Measurements from ENCODE around the gene MEGF11.

The MEGF11 gene

DNA sequence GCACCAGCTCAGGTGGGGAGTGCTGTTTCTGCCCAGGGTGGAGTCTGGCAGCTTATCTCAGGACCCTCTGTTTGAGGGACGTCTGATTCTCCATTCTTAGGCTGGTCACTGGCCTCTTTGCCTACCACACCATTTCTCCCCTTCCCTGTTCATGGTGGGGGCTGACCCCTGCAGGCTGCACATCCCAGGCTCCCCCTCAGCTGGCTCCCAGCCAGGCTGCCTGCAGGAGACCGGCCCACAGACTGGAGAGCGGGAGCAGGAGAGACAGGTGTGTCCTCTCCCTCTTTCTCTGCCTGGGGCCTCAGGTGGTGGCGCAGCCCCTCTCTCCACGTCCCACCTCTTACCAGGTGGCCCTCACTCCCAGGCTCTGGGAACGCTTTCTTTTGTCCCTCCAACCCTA is 323.4 kb downstream of the MEGF11 start:
- DNase-seq, result no peak

- no peak for DNase-seq
These were observed 324.0 kb downstream of the MEGF11 start for GRCh38 chr15:65929573-65929972.

- DNase-seq, result no peak
These were observed 326.0 kb downstream of the MEGF11 start for GRCh38 chr15:65927545-65927944.

DNA sequence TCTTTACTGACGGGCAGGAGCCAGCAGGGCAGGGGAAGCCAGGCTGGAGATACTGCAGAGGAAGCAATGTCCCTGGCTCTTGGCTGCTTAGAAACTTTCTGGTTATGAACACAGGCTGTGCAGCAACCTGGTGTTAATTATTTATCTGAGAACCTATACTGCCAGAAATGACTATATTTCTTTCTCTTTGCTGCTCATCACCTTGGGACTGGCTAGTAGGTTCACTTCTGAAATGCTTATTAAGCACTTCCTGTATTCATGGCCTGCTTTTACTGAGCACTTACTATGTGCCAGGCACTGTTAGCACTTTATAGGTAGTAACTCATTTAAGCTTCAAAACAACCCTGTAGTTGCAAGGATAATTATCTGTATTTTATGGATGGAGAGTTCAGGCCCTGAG is 326.7 kb downstream of the MEGF11 start:
- no peak for DNase-seq

- no peak for DNase-seq
These were observed 327.1 kb downstream of the MEGF11 start for GRCh38 chr15:65926459-65926858.

DNA sequence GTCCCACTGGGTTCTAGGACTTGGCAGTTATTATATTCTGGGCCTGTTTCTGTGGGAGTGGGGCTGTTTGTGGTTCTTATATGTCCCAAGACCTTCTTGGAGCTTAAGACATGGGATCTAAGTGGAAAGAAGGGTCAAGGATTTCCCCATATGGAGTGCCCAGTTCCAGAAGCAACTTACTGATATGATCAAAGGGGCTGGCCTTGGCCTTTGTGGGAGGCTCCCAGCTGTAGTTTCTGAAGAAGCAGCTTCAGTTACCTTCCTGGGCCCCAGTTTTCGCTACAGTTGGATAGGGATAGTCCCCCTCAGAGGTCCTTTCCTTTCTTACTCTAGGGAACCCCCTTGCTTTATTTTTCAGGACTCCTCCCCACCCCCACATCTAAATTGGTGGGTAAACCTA is 328.2 kb downstream of the MEGF11 start:
- DNase-seq, result no peak

DNA sequence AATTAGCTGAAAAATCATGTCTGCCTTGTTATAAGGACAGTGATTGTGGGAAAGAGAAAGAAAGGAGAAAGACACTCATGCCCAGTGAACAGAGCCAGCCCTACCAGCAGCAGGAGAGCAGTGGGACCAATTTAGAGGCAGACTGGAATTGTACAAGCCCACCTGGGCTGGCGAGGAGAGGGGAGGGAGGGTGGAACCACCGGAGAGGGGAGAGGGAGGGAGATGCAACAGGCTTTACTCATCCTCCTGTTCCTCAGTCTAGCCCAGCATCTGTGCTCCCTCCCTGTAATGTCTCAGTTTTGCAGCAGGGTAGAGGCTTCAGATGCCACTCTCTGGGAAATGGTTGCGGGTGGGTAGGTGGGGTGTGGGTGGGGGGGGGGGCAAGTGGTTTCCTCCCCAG is 329.5 kb downstream of the MEGF11 start:
- no peak for DNase-seq

DNA sequence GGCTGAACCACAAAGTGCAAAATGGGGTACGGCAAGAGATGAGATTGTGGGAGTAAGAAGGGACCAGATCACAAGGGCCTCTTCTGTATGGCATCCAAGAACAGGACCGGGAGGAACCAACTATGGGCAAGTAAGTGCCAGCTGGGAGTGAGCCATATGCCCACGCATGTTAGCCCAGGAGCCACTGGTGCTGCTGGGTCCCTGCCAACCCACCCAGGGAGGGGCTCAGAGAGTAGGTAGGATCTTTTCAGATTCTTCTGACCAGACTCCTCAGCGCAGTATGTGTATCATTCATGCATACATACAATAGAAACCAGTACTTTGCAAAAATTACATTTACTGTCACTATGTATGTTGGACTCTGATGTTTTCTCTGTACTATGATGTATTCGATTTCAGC is 330.3 kb downstream of the MEGF11 start:
- no peak for DNase-seq

DNA sequence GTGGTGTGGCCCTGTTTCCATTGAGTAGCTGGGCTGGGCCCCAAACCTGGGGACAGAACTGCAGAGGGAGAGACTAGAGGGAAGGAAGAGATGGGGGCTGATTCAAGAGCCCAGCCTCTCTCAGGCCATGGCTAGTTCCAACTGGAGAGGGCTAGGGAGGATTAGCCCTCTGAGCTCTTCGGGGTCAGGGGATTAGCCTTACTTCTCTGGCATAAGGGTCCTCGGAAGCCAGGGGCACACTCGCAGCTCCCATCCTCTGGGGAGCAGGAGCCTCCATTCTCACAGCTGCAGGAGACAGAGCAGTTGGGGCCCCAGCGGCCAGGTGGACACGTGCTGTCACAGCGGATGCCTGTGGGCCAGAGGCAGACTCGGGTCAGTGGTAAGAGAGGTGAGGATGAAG is 330.9 kb downstream of the MEGF11 start:
- no peak for DNase-seq

- DNase-seq, result no peak
These were observed 331.8 kb downstream of the MEGF11 start for GRCh38 chr15:65921780-65922179.

DNA sequence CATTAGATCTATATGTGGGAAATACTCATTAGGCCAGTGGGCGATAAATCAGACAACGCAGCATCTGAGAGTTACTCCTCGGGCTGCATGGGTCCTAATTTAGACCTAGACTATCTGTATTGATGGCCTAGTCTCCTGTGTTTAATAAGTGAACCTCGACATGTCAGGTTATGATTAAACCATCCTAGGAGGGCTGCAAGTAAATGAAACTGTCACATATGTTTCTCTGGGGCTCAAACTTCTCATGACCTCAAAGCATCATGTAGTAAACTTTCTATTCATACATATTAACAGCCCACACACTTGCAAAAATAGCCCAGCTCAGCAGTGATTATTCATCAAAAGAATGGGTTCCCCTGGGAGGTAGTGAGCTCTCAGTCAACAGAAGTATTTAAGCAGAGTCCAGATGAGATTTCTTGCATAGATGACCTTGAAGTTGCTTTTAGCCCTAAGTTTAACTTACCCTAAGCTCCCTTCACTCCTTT is 332.7 kb downstream of the MEGF11 start:
- no peak for DNase-seq

GRCh38 chr15:65920121-65920520 is 333.4 kb downstream of the MEGF11 start:
- DNase-seq, result no peak

DNA sequence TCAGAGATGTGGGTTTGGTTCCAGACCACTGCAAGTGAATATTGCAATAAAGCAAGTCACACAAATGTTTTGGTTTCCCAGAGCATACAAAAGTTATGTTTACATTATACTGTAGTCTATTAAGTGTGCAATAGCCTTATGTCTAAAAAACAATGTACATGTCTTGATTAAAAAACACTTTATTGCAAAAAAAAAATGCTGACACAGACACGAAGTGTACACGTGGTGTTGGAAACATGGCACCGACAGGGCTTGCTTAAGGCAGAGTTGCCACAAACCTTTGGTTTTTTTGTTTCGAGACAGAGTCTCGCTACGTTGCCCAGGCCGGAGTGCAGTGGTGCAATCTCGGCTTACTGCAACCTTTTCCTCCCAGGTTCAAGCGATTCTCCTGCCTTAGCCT is 334.2 kb downstream of the MEGF11 start:
- no peak for DNase-seq

GRCh38 chr15:65918945-65919344 is 334.6 kb downstream of the MEGF11 start:
- DNase-seq, result no peak

DNA sequence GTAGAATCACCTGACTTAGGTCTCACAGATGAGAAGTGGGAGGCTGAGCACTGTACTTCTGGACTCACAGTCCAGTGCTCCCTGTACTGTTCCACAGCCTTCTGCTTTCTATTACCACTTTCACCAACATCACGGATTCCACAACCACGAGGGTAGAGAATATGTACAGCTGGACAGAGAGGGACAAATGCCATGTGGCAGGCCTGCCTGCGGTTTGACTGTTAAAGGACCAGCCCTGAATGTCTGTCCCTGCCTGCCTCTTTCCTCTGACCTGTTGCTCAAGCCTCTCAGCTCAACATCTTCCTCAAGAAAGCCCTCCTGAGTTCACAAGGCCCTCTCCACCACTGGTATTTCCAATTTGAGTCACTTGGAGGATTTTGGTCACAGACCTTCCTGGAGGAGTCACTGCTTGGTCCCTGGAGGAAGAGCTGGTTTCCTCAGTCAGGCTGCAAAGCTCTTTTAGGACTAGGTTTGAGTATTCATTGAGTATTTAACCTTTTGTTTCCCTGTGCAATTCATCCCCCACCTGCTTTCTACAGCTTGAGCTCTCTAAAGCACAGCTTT is 335.1 kb downstream of the MEGF11 start:
- DNase-seq, result no peak

GRCh38 chr15:65917936-65918335 is 335.6 kb downstream of the MEGF11 start:
- DNase-seq, result no peak

- DNase-seq, result no peak
These were observed 336.2 kb downstream of the MEGF11 start for GRCh38 chr15:65917407-65917756.

GRCh38 chr15:65916664-65917406 is 336.7 kb downstream of the MEGF11 start:
- DNase-seq, result no peak

DNA sequence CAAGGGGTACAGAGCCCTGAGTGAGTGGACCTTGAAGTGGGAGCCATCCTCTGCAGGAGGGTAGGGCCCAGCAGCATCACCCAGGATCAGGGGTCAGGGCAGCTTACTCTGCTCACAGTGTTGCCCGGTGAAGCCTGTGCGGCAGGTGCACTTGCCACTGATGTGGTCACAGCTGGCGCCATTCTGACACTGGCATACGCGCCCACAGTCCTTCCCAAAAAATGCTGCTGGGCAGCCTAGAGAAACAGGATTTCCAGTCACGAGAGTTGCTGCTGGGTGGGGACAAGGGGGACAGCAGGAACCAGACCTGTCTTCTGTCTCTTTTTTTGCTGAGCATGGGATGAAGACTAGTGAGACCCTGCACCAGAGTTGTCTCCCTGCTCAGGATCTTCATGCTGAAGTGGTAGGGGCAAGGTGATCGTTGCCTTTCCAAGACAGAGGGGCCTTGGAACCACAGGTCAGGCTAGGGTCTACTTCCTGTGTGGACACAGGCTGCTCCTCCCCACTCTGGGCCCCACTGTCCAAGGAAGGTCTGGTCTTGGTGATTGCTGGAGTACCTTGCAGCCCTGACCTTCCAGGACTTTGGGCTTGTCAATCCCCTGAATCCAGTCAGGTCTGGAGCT is 337.4 kb downstream of the MEGF11 start:
- no peak for DNase-seq

DNA sequence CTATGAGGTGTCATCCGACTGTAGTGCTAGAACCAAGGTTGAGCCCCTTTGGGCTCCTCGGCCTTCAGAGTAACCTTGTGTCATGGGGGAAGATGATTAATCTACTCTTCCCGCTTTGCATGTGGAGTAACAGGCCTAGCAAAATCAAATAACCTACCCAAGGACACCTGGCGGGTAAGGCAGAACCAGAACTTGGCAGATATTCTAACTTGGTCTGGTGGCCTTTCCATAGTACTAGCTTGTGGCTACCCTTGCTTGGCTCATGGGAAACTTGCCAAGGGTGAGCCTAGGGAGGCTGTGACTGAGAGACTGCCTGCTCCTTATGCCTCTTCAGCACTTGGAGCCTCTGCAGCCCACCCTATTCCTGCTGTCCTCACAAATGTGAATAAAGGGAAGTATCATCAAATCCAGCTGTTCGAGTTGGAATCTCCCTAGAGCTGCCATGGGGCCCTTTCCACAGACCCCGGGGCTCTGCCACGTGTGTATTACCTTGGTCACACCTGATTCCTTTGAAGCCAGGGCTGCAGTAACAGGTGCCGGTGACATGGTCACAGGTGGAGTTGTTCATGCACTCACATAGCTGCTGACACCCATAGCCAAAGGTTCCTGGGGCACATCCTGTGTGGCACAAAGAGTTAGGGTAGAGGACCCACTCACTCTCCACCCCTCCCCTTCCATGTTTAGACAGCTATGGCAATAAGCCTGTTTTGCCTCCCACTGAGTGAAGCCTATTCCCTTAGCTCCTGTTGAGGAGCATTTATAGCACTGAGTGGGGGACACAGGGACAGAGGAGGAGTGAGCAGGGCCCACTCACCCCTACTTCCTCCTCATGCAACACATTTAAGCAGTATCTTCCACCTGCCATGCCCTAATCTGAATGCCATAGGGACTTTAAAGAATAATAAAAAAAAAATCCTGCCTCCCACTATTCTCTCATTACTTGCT is 338.3 kb downstream of the MEGF11 start:
- DNase-seq, result no peak

DNA sequence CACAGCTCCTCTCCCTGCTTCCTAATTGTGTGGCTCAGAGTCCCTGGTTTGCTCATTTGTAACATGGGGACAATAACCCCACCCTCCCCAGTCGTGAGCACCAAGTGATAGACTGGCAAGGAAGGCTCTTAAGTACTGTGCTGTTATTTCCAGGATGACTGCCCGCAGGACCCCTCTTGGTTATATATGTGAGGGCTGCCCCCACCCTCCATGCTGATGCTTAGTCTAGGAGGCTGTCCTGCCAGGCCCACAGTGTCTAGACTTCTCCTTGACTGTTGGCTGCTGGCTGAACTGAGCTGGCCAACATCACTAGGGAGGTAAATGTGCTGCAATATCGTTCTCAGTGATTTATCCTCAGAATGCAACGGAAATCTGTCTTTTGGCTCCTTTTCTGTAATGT is 339.2 kb downstream of the MEGF11 start:
- DNase-seq, result no peak

DNA sequence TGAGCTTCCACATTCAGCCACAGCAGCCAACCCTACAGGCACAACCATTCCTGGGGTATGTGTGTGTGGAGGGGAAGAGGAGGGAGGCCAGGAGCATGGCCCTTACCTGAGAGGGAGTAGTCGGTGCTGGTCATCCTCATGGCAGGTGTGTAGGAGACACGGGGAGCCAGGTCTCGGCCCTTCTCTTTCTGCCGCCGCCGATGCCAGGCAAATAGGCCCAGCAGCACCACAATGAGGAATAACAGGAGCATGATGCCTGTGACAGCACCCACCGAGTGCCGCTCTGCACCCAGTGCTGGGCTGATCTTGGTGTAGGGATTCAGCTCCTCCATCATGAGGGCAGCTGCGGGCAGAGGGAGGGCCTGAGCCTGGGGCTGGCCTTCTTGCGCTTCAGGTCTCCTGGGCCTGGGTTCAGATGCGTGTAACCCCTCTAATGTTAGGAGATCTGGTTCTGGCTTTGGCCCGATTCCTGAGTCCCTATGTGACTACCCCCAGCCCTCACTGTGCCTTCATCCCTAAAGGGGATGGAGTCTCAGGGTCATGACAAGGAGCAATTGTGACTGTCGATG is 339.8 kb downstream of the MEGF11 start:
- no peak for DNase-seq

GRCh38 chr15:65912235-65912634 is 341.3 kb downstream of the MEGF11 start:
- no peak for DNase-seq
